ENCODE data around the gene CEP295NL. TPM values are rescaled to one million over a fixed set of nuclear protein-coding genes. Genes with fewer than 3 reads are reported as not detected.
A peak's percentile ranks its signal among the peaks of the same experiment; 100 is the strongest.
"Not testable (repeated sequence)": the region's sequence is repeated elsewhere in the genome, so short reads cannot be mapped to it uniquely, and the experiment has no call there.

The CEP295NL gene
- total RNA-seq, 2 donors from 2014 or later: 0.83 to 1.1 TPM

GRCh38 chr17:78878871-78879527 lies 24.0 kb downstream of the CEP295NL start:
- DNase-seq (ENCODE audit: low spot score): no peak
- no peak for TF ChIP-seq CTCF (IDR thresholded peaks at IDR 0.05)
- Histone ChIP-seq H3K27me3 (no peaks in the 10 kb centered on the region), H3K9me3 (no peaks in the 10 kb centered on the region), H3K4me3 (peak overlapping the region in 1 of 2 donors; percentile 27), H3K27ac (peak overlapping the region; percentile 90 to 97), H3K36me3 (no peaks in the 10 kb centered on the region), H3K4me1 (peaks cover 0 to 88% of the 10 kb centered on the region in 2 donors)

GRCh38 chr17:78878261-78878660 lies 24.7 kb downstream of the CEP295NL start:
- no peak overlapping the region for H3K27ac ChIP-seq
- TF ChIP-seq CTCF (IDR thresholded peaks at IDR 0.05): no peak
- no peak overlapping the region for H3K4me3 ChIP-seq

GRCh38 chr17:78876954-78877517 lies 26.0 kb downstream of the CEP295NL start:
- H3K36me3 ChIP-seq: peaks cover 10% of the 10 kb centered on the region
- peaks cover 0 to 79% of the 10 kb centered on the region in 2 donors for H3K4me1 ChIP-seq
- not testable (repeated sequence) for H3K4me3 ChIP-seq; H3K27me3 ChIP-seq; H3K27ac ChIP-seq; H3K9me3 ChIP-seq; DNase-seq (ENCODE audit: low spot score)

More at GRCh38 chr17:78878261-78878660, 24.7 kb downstream of the CEP295NL start:
- no peaks in the 10 kb centered on the region for H3K9me3 ChIP-seq
- no peaks in the 10 kb centered on the region for H3K36me3 ChIP-seq
- no peak for DNase-seq (ENCODE audit: low spot score)
- H3K4me1 ChIP-seq: peaks cover 0 to 88% of the 10 kb centered on the region in 2 donors
- H3K27me3 ChIP-seq: no peaks in the 10 kb centered on the region

- no peak overlapping the region for H3K4me3 ChIP-seq
- TF ChIP-seq CTCF (IDR thresholded peaks at IDR 0.05): no peak
- H3K36me3 ChIP-seq: peaks cover 13% of the 10 kb centered on the region
- DNase-seq (ENCODE audit: low spot score): no peak
- peaks cover 0 to 73% of the 10 kb centered on the region in 2 donors for H3K4me1 ChIP-seq
- peak overlapping the region; percentile 8 to 61 for H3K27ac ChIP-seq
- no peaks in the 10 kb centered on the region for H3K27me3 ChIP-seq
- no peaks in the 10 kb centered on the region for H3K9me3 ChIP-seq
These were observed 26.9 kb downstream of the CEP295NL start for GRCh38 chr17:78876094-78876597.

- H3K36me3 ChIP-seq: peaks cover 18% of the 10 kb centered on the region
- peak overlapping the region; percentile 8 to 61 for H3K27ac ChIP-seq
- TF ChIP-seq CTCF (IDR thresholded peaks at IDR 0.05): no peak
- H3K27me3 ChIP-seq: no peaks in the 10 kb centered on the region
- no peak overlapping the region for H3K4me3 ChIP-seq
- peaks cover 0 to 66% of the 10 kb centered on the region in 2 donors for H3K4me1 ChIP-seq
- no peaks in the 10 kb centered on the region for H3K9me3 ChIP-seq
- no peak for DNase-seq (ENCODE audit: low spot score)
These were observed 27.5 kb downstream of the CEP295NL start for GRCh38 chr17:78875363-78876093.
